ENCODE measurements around the gene CILP2. TPM values are rescaled to one million over a fixed set of nuclear protein-coding genes. Genes with fewer than 3 reads are reported as not detected.

Gene CILP2
- total RNA-seq, 1 donor from 2014 or later, result 2.3 TPM

- no peak for DNase-seq (ENCODE audit: low spot score)
Observed at GRCh38 chr19:19504754-19505668, 33.1 kb upstream of the CILP2 start.

- DNase-seq (ENCODE audit: low spot score), result no peak
Observed at GRCh38 chr19:19505669-19506326, 32.3 kb upstream of the CILP2 start.

GRCh38 chr19:19506592-19506991, 31.5 kb upstream of the CILP2 start:
- DNase-seq (ENCODE audit: low spot score), result no peak

- DNase-seq (ENCODE audit: low spot score), result no peak
Observed at GRCh38 chr19:19507354-19507753, 30.7 kb upstream of the CILP2 start.

GRCh38 chr19:19508217-19508616, 29.8 kb upstream of the CILP2 start:
- no peak for DNase-seq (ENCODE audit: low spot score)

GRCh38 chr19:19510432-19510831, 27.6 kb upstream of the CILP2 start:
- DNase-seq (ENCODE audit: low spot score), result no peak

- DNase-seq (ENCODE audit: low spot score), result no peak
Observed at GRCh38 chr19:19513682-19514081, 24.4 kb upstream of the CILP2 start.

GRCh38 chr19:19514215-19514657, 23.8 kb upstream of the CILP2 start:
- DNase-seq (ENCODE audit: low spot score), result peak; percentile 77

- no peak for DNase-seq (ENCODE audit: low spot score)
Observed at GRCh38 chr19:19514881-19515641, 23.0 kb upstream of the CILP2 start, which contains the start of gene TSSK6. Gene TSSK6 (minus strand): TSS chr19:19515548. CDS start chr19:19515427, 121 bp downstream.

GRCh38 chr19:19515642-19516519, 22.2 kb upstream of the CILP2 start, which contains the start of gene NDUFA13:
Gene NDUFA13 (plus strand): TSS chr19:19516225. CDS start chr19:19516239, 14 bp downstream.
- peak; percentile 95 for DNase-seq (ENCODE audit: low spot score)

- no peak for DNase-seq (ENCODE audit: low spot score)
Observed at GRCh38 chr19:19517235-19517619, 20.8 kb upstream of the CILP2 start.

- no peak for DNase-seq (ENCODE audit: low spot score)
Observed at GRCh38 chr19:19520989-19521388, 17.1 kb upstream of the CILP2 start.

GRCh38 chr19:19523177-19523576, 14.9 kb upstream of the CILP2 start:
- no peak for DNase-seq (ENCODE audit: low spot score)

- no peak for DNase-seq (ENCODE audit: low spot score)
Observed at GRCh38 chr19:19524053-19524452, 14.0 kb upstream of the CILP2 start.

- DNase-seq (ENCODE audit: low spot score), result no peak
Observed at GRCh38 chr19:19525611-19526380, 12.3 kb upstream of the CILP2 start.

- no peak for DNase-seq (ENCODE audit: low spot score)
Observed at GRCh38 chr19:19526581-19527370, 11.3 kb upstream of the CILP2 start.

GRCh38 chr19:19527371-19527656, 10.8 kb upstream of the CILP2 start:
- DNase-seq (ENCODE audit: low spot score), result no peak

GRCh38 chr19:19527674-19528625, 10.1 kb upstream of the CILP2 start:
- DNase-seq (ENCODE audit: low spot score), result no peak

All from ureter (tissue), 1 donor.